22Rv1 (cell line): ENCODE results near the gene PTPN2.

Experiments used
- H3K27ac ChIP-seq: fragments of 450-650 bp; 2 replicates; pipeline ENCODE4 v1.5.1; 2017
- ZFX ChIP-seq: fragments of 450-650 bp; IDR thresholded peaks from 2 replicates; pipeline ENCODE4 v1.6.1; 2017; ENCODE audit warnings: antibody characterized with exemption, borderline replicate concordance
- TF ChIP-seq, protein P1 (sequence below): fragments of 450-650 bp; IDR thresholded peaks from 2 replicates; pipeline ENCODE4 v1.5.1; 2017; ENCODE audit warnings: mild to moderate bottlenecking

Gene PTPN2

GRCh38 chr18:12747530-12748315, 136.3 kb downstream of the PTPN2 start:
- no peak overlapping the region for H3K27ac ChIP-seq
- TF ChIP-seq ZFX = no peak
- TF ChIP-seq, protein P1, sequence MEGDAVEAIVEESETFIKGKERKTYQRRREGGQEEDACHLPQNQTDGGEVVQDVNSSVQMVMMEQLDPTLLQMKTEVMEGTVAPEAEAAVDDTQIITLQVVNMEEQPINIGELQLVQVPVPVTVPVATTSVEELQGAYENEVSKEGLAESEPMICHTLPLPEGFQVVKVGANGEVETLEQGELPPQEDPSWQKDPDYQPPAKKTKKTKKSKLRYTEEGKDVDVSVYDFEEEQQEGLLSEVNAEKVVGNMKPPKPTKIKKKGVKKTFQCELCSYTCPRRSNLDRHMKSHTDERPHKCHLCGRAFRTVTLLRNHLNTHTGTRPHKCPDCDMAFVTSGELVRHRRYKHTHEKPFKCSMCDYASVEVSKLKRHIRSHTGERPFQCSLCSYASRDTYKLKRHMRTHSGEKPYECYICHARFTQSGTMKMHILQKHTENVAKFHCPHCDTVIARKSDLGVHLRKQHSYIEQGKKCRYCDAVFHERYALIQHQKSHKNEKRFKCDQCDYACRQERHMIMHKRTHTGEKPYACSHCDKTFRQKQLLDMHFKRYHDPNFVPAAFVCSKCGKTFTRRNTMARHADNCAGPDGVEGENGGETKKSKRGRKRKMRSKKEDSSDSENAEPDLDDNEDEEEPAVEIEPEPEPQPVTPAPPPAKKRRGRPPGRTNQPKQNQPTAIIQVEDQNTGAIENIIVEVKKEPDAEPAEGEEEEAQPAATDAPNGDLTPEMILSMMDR = no peak

GRCh38 chr18:12745095-12745795, 138.8 kb downstream of the PTPN2 start:
- H3K27ac ChIP-seq = no peak overlapping the region
- TF ChIP-seq, protein P1 = no peak
- TF ChIP-seq ZFX = no peak

DNA sequence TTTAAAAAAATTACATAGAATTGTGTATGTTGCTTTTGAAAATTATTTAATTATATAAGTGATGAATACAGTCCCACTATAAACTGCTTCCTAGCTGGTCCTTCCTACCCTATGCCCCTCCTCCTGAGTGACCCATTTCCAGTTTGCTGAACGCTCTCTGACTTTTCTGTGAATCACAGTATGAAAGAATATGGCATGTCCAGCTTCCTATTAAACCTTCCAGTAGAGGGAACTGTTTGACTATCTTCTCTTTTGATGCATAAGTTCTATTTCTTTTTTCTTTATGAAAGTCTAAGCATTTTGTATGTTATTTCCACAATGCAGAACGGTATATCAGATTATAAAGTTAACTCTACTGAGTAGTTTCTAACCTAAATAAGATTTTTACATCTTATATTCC, 139.9 kb downstream of the PTPN2 start:
- no peak overlapping the region for H3K27ac ChIP-seq
- no peak for TF ChIP-seq ZFX
- TF ChIP-seq, protein P1 = peak; percentile 64

- TF ChIP-seq ZFX = no peak
- TF ChIP-seq, protein P1 = no peak
- H3K27ac ChIP-seq = no peak overlapping the region
Observed at GRCh38 chr18:12742453-12742852, 141.6 kb downstream of the PTPN2 start.
